ENCODE measurements around the gene UNC5C.

- TF ChIP-seq, protein P1, sequence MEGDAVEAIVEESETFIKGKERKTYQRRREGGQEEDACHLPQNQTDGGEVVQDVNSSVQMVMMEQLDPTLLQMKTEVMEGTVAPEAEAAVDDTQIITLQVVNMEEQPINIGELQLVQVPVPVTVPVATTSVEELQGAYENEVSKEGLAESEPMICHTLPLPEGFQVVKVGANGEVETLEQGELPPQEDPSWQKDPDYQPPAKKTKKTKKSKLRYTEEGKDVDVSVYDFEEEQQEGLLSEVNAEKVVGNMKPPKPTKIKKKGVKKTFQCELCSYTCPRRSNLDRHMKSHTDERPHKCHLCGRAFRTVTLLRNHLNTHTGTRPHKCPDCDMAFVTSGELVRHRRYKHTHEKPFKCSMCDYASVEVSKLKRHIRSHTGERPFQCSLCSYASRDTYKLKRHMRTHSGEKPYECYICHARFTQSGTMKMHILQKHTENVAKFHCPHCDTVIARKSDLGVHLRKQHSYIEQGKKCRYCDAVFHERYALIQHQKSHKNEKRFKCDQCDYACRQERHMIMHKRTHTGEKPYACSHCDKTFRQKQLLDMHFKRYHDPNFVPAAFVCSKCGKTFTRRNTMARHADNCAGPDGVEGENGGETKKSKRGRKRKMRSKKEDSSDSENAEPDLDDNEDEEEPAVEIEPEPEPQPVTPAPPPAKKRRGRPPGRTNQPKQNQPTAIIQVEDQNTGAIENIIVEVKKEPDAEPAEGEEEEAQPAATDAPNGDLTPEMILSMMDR (IDR thresholded peaks at IDR 0.05): no peak
- TF ChIP-seq POLR2A (IDR thresholded peaks at IDR 0.05): no peak
- TF ChIP-seq POLR2AphosphoS5 (IDR thresholded peaks at IDR 0.05; ENCODE audit: insufficient read depth in 1 of 2, low read depth in 1 of 2): no peak
Measured at GRCh38 chr4:95250544-95251137, 298.1 kb downstream of the UNC5C start.

Data from vagina (tissue), 2 donors.